Measurements from ENCODE around the gene DPEP2. TPM values are rescaled to one million over a fixed set of nuclear protein-coding genes. Genes with fewer than 3 reads are reported as not detected.

The DPEP2 gene
- total and polyA plus RNA-seq, 2 of the 13 experiments (the other 11 are each of a cell fraction or from before 2014, with no cell fraction given): 0.18 TPM; not detected in 1

DNA sequence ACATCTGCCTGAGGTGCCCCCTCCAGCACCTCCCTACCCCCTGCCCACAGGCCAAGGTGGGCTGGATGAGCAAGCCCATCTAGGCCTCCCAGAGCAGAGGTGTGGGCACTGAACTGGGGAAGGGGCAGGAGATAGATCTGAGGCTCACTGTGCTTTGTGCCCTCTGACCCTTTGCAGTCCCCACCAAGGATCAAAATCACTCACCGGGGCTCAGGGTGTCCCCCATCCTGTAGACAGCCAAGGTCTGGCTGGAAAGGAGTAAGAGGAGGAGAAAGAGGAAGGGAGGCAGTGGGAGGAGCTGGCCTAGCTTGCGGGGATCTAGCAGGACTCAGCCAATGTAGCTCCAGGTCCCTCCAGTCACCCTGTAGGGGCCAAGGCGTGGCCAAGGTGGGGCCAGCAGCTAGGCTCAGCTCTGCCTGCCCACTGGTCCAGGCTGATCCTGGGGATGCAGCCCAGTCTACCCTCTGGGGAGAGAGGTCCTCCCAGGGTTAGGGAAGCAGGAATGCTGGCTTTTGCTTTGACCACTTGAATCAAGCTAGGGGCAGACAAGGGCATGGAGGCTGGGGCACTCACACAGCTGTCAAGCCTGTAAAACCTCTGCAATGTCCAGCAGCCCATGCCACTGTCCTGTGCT, 32.6 kb downstream of the DPEP2 start (continued):
- TF ChIP-seq RXRA (CRISPR knock-in tag; IDR thresholded peaks at IDR 0.05): peak; percentile 39; the same call in 1 of the 2 replicates

DNA sequence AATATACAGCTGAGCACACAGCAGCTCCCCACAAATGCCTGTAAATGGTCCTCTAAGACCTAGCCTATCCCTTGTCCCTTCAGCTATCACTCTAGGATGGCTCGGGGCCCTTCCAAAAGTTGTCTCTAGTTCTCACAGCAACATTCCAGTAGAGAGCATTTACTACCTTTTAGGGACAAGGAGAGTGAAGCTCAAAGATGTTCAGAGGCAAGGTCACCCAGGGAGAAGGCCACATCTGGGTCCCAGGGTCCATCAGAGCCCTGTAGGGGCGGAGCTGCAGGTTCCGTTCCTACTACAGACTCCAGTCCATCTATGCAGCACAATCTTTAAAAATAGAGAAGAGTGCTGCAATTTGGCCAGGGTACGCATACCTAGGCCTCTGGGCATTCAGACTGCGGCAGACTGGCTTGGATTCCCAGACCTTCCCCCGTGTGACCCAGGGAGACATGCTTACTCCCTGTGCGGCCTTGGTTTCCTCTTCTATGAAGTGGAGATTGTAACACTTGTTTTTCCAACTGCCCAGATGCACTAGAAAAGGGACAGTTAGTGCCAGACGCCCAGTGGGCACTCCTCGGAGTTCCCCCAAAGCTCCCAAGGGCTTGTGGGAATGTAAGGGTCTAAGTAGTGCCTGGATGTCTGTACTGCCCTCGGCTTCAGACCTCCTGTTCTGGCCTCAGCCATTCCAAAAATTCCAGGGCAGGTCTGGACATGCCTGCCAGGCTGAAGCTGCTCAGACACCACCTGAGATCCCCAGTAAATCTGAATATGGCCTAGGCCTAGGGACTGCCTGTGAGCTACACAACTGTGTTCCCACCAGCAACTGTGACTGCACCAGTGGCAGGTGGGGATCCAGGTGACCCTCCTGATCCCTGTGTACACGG, 33.4 kb downstream of the DPEP2 start:
- H3K4me3 ChIP-seq (replicated peaks in 1 of 3; ENCODE audit: insufficient read depth in 1 of 3, low read depth in 2 of 3, low read length in 3 of 3): peak overlapping the region; percentile 89 to 91 (median 90)
- H3K9ac ChIP-seq (ENCODE audit: insufficient read depth, low read depth, low read length): peak overlapping the region; percentile 97
- H2AFZ ChIP-seq (ENCODE audit: low read length): no peak overlapping the region
- no peaks in the 10 kb centered on the region for H3K9me3 ChIP-seq (ENCODE audit: low read length)
- peak overlapping the region; percentile 92 for H3K4me2 ChIP-seq (ENCODE audit: low read depth, low read length)
- intact Hi-C loops (cut with micrococcal nuclease; ENCODE audit: unreplicated experiment): no loop called here
- H3K36me3 ChIP-seq (replicated peaks in 1 of 2; ENCODE audit: control insufficient read depth in 1 of 2, insufficient read depth in 2 of 2, low read length in 2 of 2): peaks cover 20 to 27% of the 10 kb centered on the region in 2 experiments
- BruUV-seq (replicated peaks): TSS peak; percentile 64
- H3K79me2 ChIP-seq (ENCODE audit: insufficient read depth, low read length): peaks cover 68% of the 10 kb centered on the region
- peaks cover 58% of the 10 kb centered on the region for H3K4me1 ChIP-seq (ENCODE audit: insufficient read depth, low read length)
- CTCF ChIA-PET (ENCODE audit: low intra/inter-chr PET ratio, low total read pairs): no interaction called here
- H4K20me1 ChIP-seq (ENCODE audit: insufficient read depth, low read length): peaks cover 16% of the 10 kb centered on the region
- in situ Hi-C loops (cut with HindIII; ENCODE audit: extremely low pct_ligation_motif_present, low pct_unique_long_range_greater_than_20kb): no loop called here
- DNase-seq (ENCODE audit: low spot score): peak; percentile 39
- 29% methylated on average over 10 of the region's 11 CpGs for WGBS (ENCODE audit: low lambda C conversion rate)
- peak; percentile 11 for ATAC-seq
- peak; percentile 72 for FAIRE-seq
- POLR2A ChIA-PET: interaction anchor here (0.5 to 12.9 kb wide), 25 partner anchors 9 to 404 kb away, joined by 3 to 226 read pairs (median 5); partner anchors contain the start of genes CTCF, CTRL, DDX28 and DPEP2
- H3K27ac ChIP-seq (ENCODE audit: extremely low read length, insufficient read depth, low read length): peak overlapping the region; percentile 75
- no peaks in the 10 kb centered on the region; a peak in 1 of 5 replicates for H3K27me3 ChIP-seq (ENCODE audit: control insufficient read depth in 1 of 2, insufficient read depth in 2 of 2, low read length in 2 of 2)
- TF ChIP-seq AKNA (CRISPR knock-in tag; IDR thresholded peaks at IDR 0.05; ENCODE audit: borderline replicate concordance): no peak
- peak; percentile 85 for TF ChIP-seq RXRB (CRISPR knock-in tag; IDR thresholded peaks at IDR 0.05; ENCODE audit: borderline replicate concordance)
- 0 out of 2 replicates have a peak, but pooled peaks have one; percentile 59 for TF ChIP-seq ZNF749 (CRISPR knock-in tag; IDR thresholded peaks at IDR 0.05; ENCODE audit: borderline replicate concordance)
- TF ChIP-seq ZNF670 (CRISPR knock-in tag; IDR thresholded peaks at IDR 0.05; ENCODE audit: borderline replicate concordance): no peak
- TF ChIP-seq CREB1 (IDR thresholded peaks at IDR 0.05): no peak
- no peak for TF ChIP-seq CREB1 (CRISPR knock-in tag; IDR thresholded peaks at IDR 0.05)
- TF ChIP-seq AGO2 (optimal IDR thresholded peaks at IDR 0.05; ENCODE audit: low read depth, low read length): no peak
- no peak for TF ChIP-seq ZNF569 (CRISPR knock-in tag; IDR thresholded peaks at IDR 0.05; ENCODE audit: borderline replicate concordance)
- TF ChIP-seq MAZ (IDR thresholded peaks at IDR 0.05; ENCODE audit: borderline replicate concordance, low read depth, low read length): no peak
- TF ChIP-seq MAZ (CRISPR knock-in tag; IDR thresholded peaks at IDR 0.05; ENCODE audit: low read depth): peak; percentile 73; the same call in 1 of the 2 replicates
- TF ChIP-seq ZNF776 (CRISPR knock-in tag; IDR thresholded peaks at IDR 0.05): no peak
- TF ChIP-seq HIC2 (CRISPR knock-in tag; IDR thresholded peaks at IDR 0.05; ENCODE audit: low read depth): no peak
- TF ChIP-seq SP1 (IDR thresholded peaks at IDR 0.05): no peak
- TF ChIP-seq SP1 (CRISPR knock-in tag; IDR thresholded peaks at IDR 0.05): no peak

All from HepG2 (cell line).